Right cardiac atrium (tissue), 5 donors: ENCODE data around the gene COL16A1. TPM values are rescaled to one million over a fixed set of nuclear protein-coding genes. Genes with fewer than 3 reads are reported as not detected.

Source experiments
- ATAC-seq, 2 donors: fragments of 200-7000 bp; cut with Tn5 transposase; one replicate each; pipeline versions ENCODE4 v1.8.0 to v1.9.1; 2020; ENCODE audit warnings: moderate library complexity in 2 of 2, mild to moderate bottlenecking in 1 of 2
- DNase-seq, 3 donors: peaks; one replicate each; pipeline ENCODE4 v3.0.0-alpha.2; 2020
- H3K27ac ChIP-seq: one replicate; pipeline ENCODE4 v1.5.1; 2013; ENCODE audit warnings: mild to moderate bottlenecking, low read length, control low read depth, moderate library complexity
- H3K27me3 ChIP-seq: one replicate; pipeline ENCODE4 v1.6.1; 2013; ENCODE audit not compliant: control insufficient read depth, insufficient read depth
- H3K4me1 ChIP-seq: one replicate; pipeline ENCODE4 v1.6.1; 2013; ENCODE audit warnings: low read length; ENCODE audit not compliant: control insufficient read depth, insufficient read depth
- H3K4me3 ChIP-seq: one replicate; pipeline ENCODE4 v1.5.1; 2013; ENCODE audit warnings: low read length, control low read depth
- H3K9me3 ChIP-seq: one replicate; pipeline ENCODE4 v1.6.1; 2013; ENCODE audit warnings: low read length; ENCODE audit not compliant: control insufficient read depth
- WGBS: extraction: QIAGEN DNeasy Blood & Tissue Kit; methylation state at CpG from one replicate; pipeline ENCODE4 v1.1.7; 2013; 5-methylcytosine and 5-hydroxymethylcytosine counted together
- intact Hi-C, 4 donors: fragments of 100-400 bp; cut with DNase I; formaldehyde crosslinking; loops; one replicate each; pipeline versions ENCODE4 v1.11.0 to v1.14.0; 2022 to 2023
- polyA plus RNA-seq: library from polyadenylated mRNA; stranded (reverse); fragments of 200-250 nt; gene quantifications from one replicate; pipeline ENCODE4 v1.2.3, GENCODE V29; 2013
- total RNA-seq, 4 donors: library from RNA; stranded (reverse); fragmentation: NEBNext Ultra II Directional; extraction: Animal tissue kit (Norgen Biotek cat#: 25700); gene quantifications; one replicate each; pipeline ENCODE4 v1.2.1, GENCODE V29; 2021
- donor health status: healthy with polysubstance abuse.
- donor health status: DM: no; HTN: yes; CAD: no.
- donor health status: DM: no; HTN: no; CAD: no.
- donor health status: DM: no; HTN: yes; CAD: no; lungs with severe emphysema.
- donor health status: DM: yes; HTN: yes; CAD: no.

The COL16A1 gene
- total and polyA plus RNA-seq, 5 donors: 37.4 to 50.5 (median 50.3) TPM

GRCh38 chr1:31647106-31647505 lies 56.7 kb downstream of the COL16A1 start:
- DNase-seq (peak in 1 of 3 donors; percentile 20), ATAC-seq (no peak)
- Histone ChIP-seq H3K27me3 (no peaks in the 10 kb centered on the region), H3K27ac (peak overlapping the region; percentile 28), H3K4me3 (no peak overlapping the region), H3K4me1 (peaks cover 10% of the 10 kb centered on the region), H3K9me3 (no peaks in the 10 kb centered on the region)
- intact Hi-C loops: no loop called here
- 49% methylated on average over 2 of the region's 2 CpGs for WGBS

GRCh38 chr1:31646259-31646960 lies 57.4 kb downstream of the COL16A1 start:
- Histone ChIP-seq H3K4me1 (peaks cover 10% of the 10 kb centered on the region), H3K9me3 (no peaks in the 10 kb centered on the region), H3K27me3 (no peaks in the 10 kb centered on the region), H3K27ac (no peak overlapping the region), H3K4me3 (no peak overlapping the region)
- DNase-seq (no peak), ATAC-seq (no peak)
- intact Hi-C loops: no loop called here
- 96% methylated on average over 4 of the region's 4 CpGs for WGBS

GRCh38 chr1:31645274-31645568 lies 58.6 kb downstream of the COL16A1 start:
- no peaks in the 10 kb centered on the region for H3K9me3 ChIP-seq
- H3K27me3 ChIP-seq: no peaks in the 10 kb centered on the region
- peaks cover 10% of the 10 kb centered on the region for H3K4me1 ChIP-seq
- H3K27ac ChIP-seq: peak overlapping the region; percentile 94
- under 1% methylated on average over 11 of the region's 11 CpGs for WGBS
- H3K4me3 ChIP-seq: peak overlapping the region; percentile 65
- DNase-seq: no peak
- no peak for ATAC-seq
- intact Hi-C loops: no loop called here

GRCh38 chr1:31644560-31645273 lies 59.1 kb downstream of the COL16A1 start, which contains the start of gene PEF1:
Gene PEF1 (minus strand): TSS chr1:31644876. CDS start chr1:31644864, 12 bp downstream.
- Histone ChIP-seq H3K27ac (peak within 1 kb of the TSS; percentile 98), H3K9me3 (no peaks in the 10 kb centered on the region), H3K27me3 (no peaks in the 10 kb centered on the region), H3K4me3 (peak within 1 kb of the TSS; percentile 65), H3K4me1 (peaks cover 10% of the 10 kb centered on the region)
- DNase-seq (peak; percentile 99 to 100 (median 100)), ATAC-seq (peak; percentile 94 to 96)
- intact Hi-C loops: no loop called here
- under 1% methylated on average over 56 of the region's 56 CpGs for WGBS

GRCh38 chr1:31643976-31644559 lies 59.7 kb downstream of the COL16A1 start:
- H3K4me1 ChIP-seq: peaks cover 10% of the 10 kb centered on the region
- peak overlapping the region; percentile 98 for H3K27ac ChIP-seq
- 5% methylated on average over 18 of the region's 18 CpGs for WGBS
- intact Hi-C loops: no loop called here
- no peaks in the 10 kb centered on the region for H3K27me3 ChIP-seq
- DNase-seq (no peak), ATAC-seq (no peak)
- peak overlapping the region; percentile 65 for H3K4me3 ChIP-seq
- no peaks in the 10 kb centered on the region for H3K9me3 ChIP-seq

GRCh38 chr1:31642897-31643296 lies 60.9 kb downstream of the COL16A1 start:
- Histone ChIP-seq H3K4me3 (no peak overlapping the region), H3K9me3 (no peaks in the 10 kb centered on the region), H3K27ac (no peak overlapping the region), H3K4me1 (peaks cover 6% of the 10 kb centered on the region), H3K27me3 (no peaks in the 10 kb centered on the region)
- intact Hi-C loops: no loop called here
- 88% methylated on average over 3 of the region's 3 CpGs for WGBS
- ATAC-seq (no peak), DNase-seq (no peak)

GRCh38 chr1:31642366-31642765 lies 61.5 kb downstream of the COL16A1 start:
- Histone ChIP-seq H3K27me3 (no peaks in the 10 kb centered on the region), H3K4me1 (peaks cover 6% of the 10 kb centered on the region), H3K9me3 (no peaks in the 10 kb centered on the region), H3K4me3 (no peak overlapping the region), H3K27ac (no peak overlapping the region)
- DNase-seq (peak in 1 of 3 donors; percentile 18), ATAC-seq (no peak)
- 87% methylated on average over 4 of the region's 4 CpGs for WGBS
- intact Hi-C loops: no loop called here

GRCh38 chr1:31640964-31641363 lies 62.9 kb downstream of the COL16A1 start:
- ATAC-seq: no peak
- intact Hi-C loops: no loop called here
- no peak overlapping the region for H3K4me3 ChIP-seq
- peak overlapping the region; percentile 14 for H3K27ac ChIP-seq
- WGBS: 68% methylated on average over 4 of the region's 4 CpGs
- DNase-seq: no peak
- peaks cover 8% of the 10 kb centered on the region for H3K4me1 ChIP-seq
- H3K9me3 ChIP-seq: no peaks in the 10 kb centered on the region
- H3K27me3 ChIP-seq: no peaks in the 10 kb centered on the region

GRCh38 chr1:31640179-31640578 lies 63.6 kb downstream of the COL16A1 start:
- Histone ChIP-seq H3K27me3 (no peaks in the 10 kb centered on the region), H3K4me1 (peaks cover 8% of the 10 kb centered on the region), H3K4me3 (no peak overlapping the region), H3K9me3 (no peaks in the 10 kb centered on the region), H3K27ac (no peak overlapping the region)
- intact Hi-C loops: no loop called here
- ATAC-seq (no peak), DNase-seq (no peak)

GRCh38 chr1:31639543-31639942 lies 64.3 kb downstream of the COL16A1 start:
- intact Hi-C loops: no loop called here
- Histone ChIP-seq H3K27ac (no peak overlapping the region), H3K9me3 (no peaks in the 10 kb centered on the region), H3K4me3 (no peak overlapping the region), H3K4me1 (peaks cover 8% of the 10 kb centered on the region), H3K27me3 (no peaks in the 10 kb centered on the region)
- 51% methylated on average over 5 of the region's 5 CpGs for WGBS
- DNase-seq (peak in 1 of 3 donors; percentile 9), ATAC-seq (no peak)

- no peak overlapping the region for H3K4me3 ChIP-seq
- no peak overlapping the region for H3K27ac ChIP-seq
- DNase-seq (peak in 1 of 3 donors; percentile 14), ATAC-seq (no peak)
- intact Hi-C loops: no loop called here
- peaks cover 2% of the 10 kb centered on the region for H3K4me1 ChIP-seq
- H3K9me3 ChIP-seq: no peaks in the 10 kb centered on the region
- 63% methylated on average over 5 of the region's 5 CpGs for whole genome bisulfite sequencing
- H3K27me3 ChIP-seq: no peaks in the 10 kb centered on the region
Observed at GRCh38 chr1:31637915-31638673, 65.7 kb downstream of the COL16A1 start.
